Stimulated activated CD8-positive, alpha-beta memory T cell treated with anti-CD3 and anti-CD28 coated beads, Interleukin-15, amount 100 ng/mL, for 48 hours (primary cell): ENCODE measurements around the gene KLHL5.
"Not testable (repeated sequence)": the region's sequence is repeated elsewhere in the genome, so short reads cannot be mapped to it uniquely, and the experiment has no call there.

Experiments
- DNase-seq, 2 donors: peaks; one replicate each; pipeline ENCODE4 v3.0.0-alpha.2; 2020; ENCODE audit warnings: low read depth in 2 of 2

KLHL5 gene

GRCh38 chr4:39102297-39102696, 40.3 kb downstream of the KLHL5 start:
- no peak for DNase-seq

- no peak for DNase-seq
These were observed 41.3 kb downstream of the KLHL5 start for GRCh38 chr4:39103291-39103690.

- no peak for DNase-seq
These were observed 42.2 kb downstream of the KLHL5 start for GRCh38 chr4:39104255-39104654.

- no peak for DNase-seq
These were observed 44.0 kb downstream of the KLHL5 start for GRCh38 chr4:39106011-39106410.

- no peak for DNase-seq
These were observed 52.4 kb downstream of the KLHL5 start for GRCh38 chr4:39114436-39114835.

GRCh38 chr4:39118034-39118658, 56.1 kb downstream of the KLHL5 start:
- no peak for DNase-seq

- no peak for DNase-seq
These were observed 58.4 kb downstream of the KLHL5 start for GRCh38 chr4:39120418-39120817.

- no peak for DNase-seq
These were observed 63.0 kb downstream of the KLHL5 start for GRCh38 chr4:39124885-39125599.

- DNase-seq, result no peak
These were observed 63.6 kb downstream of the KLHL5 start for GRCh38 chr4:39125600-39125985.

GRCh38 chr4:39126256-39127095, 64.4 kb downstream of the KLHL5 start:
- no peak for DNase-seq

GRCh38 chr4:39133623-39134022, 71.6 kb downstream of the KLHL5 start:
- DNase-seq, result no peak

GRCh38 chr4:39134683-39135306, 72.8 kb downstream of the KLHL5 start:
- no peak for DNase-seq

- DNase-seq, result not testable (repeated sequence)
These were observed 76.2 kb downstream of the KLHL5 start for GRCh38 chr4:39138227-39138626.

- DNase-seq, result no peak
These were observed 84.2 kb downstream of the KLHL5 start for GRCh38 chr4:39146211-39146610.

- no peak for DNase-seq
These were observed 92.0 kb downstream of the KLHL5 start for GRCh38 chr4:39154009-39154408.

- DNase-seq, result no peak
These were observed 95.5 kb downstream of the KLHL5 start for GRCh38 chr4:39157520-39157919.

- DNase-seq, result no peak
These were observed 104.1 kb downstream of the KLHL5 start for GRCh38 chr4:39166177-39166576.

- no peak for DNase-seq
These were observed 104.6 kb downstream of the KLHL5 start for GRCh38 chr4:39166669-39167068.

- no peak for DNase-seq
These were observed 107.4 kb downstream of the KLHL5 start for GRCh38 chr4:39169426-39169825.

GRCh38 chr4:39170301-39170700, 108.3 kb downstream of the KLHL5 start:
- DNase-seq, result no peak
